Activated T-cell treated with anti-CD3 and anti-CD28 coated beads, Interleukin-2, amount 50 U/mL, for 4 hours (primary cell): Measurements from ENCODE around the gene DOK1. TPM values are rescaled to one million over a fixed set of nuclear protein-coding genes. Genes with fewer than 3 reads are reported as not detected.

Experiments
- ATAC-seq, 2 donors: fragments of 200-7000 bp; cut with Tn5 transposase; one replicate each; pipeline ENCODE4 v1.10.0; 2021
- DNase-seq: peaks from one replicate; pipeline ENCODE4 v3.0.0-alpha.2; 2020
- H3K27me3 Mint-ChIP-seq: one replicate; pipeline ENCODE4 v1.8.0; 2021; ENCODE audit warnings: low read depth, mixed read lengths
- H3K36me3 Mint-ChIP-seq: one replicate; pipeline ENCODE4 v1.8.0; 2022; ENCODE audit warnings: mixed read lengths; ENCODE audit not compliant: insufficient read depth
- H3K4me1 Mint-ChIP-seq: one replicate; pipeline ENCODE4 v1.8.0; 2021; ENCODE audit warnings: low read depth, mixed read lengths
- H3K4me3 Mint-ChIP-seq: one replicate; pipeline ENCODE4 v1.8.0; 2021; ENCODE audit warnings: mild to moderate bottlenecking, moderate library complexity, mixed read lengths
- H3K9me3 Mint-ChIP-seq: one replicate; pipeline ENCODE4 v1.8.0; 2021; ENCODE audit warnings: mixed read lengths
- total RNA-seq, 3 donors: library from RNA; stranded (reverse); gene quantifications; one replicate each; pipeline ENCODE4 v1.2.1, GENCODE V29; 2021

The DOK1 gene
- total RNA-seq, 3 donors from 2014 or later = 24.1 to 27.9 (median 25.9) TPM

DNA sequence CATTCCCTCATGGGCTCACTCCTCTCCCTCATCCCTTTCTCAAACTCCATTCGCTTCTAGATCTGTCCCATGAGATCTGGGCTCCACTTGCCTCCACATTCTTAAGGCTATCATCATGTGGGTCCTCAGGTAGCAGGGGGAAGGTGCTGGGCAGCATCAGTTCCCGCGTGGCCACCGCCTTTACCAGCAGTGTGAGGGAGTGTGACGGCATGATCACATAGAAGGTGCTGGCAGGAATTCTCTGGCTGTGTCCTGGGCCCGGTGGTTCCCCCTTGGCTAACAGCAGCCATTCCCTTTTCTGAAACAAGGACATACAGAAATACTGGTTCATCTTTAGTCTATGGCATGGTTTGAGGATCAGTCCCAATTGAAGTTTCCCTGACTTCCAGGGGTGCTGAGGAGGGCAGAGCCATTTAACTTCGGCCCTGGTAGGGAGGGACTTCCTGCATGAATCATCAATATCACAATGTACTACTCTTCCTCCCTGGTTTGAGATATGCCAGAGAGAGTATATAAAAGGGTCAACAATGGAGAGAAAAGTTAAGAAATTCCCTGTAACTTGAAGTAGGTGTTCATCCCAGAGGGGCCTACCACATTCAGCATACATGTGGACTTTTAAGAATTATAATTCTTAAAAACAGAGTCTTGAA is 7.7 kb downstream of the DOK1 start:
- DNase-seq (no peak), ATAC-seq (no peak)
- peaks cover 6% of the 10 kb centered on the region for H3K4me1 Mint-ChIP-seq
- H3K4me3 Mint-ChIP-seq = no peak overlapping the region
- H3K9me3 Mint-ChIP-seq = no peaks in the 10 kb centered on the region
- no peaks in the 10 kb centered on the region for H3K36me3 Mint-ChIP-seq
- H3K27me3 Mint-ChIP-seq = peaks cover 20% of the 10 kb centered on the region

DNA sequence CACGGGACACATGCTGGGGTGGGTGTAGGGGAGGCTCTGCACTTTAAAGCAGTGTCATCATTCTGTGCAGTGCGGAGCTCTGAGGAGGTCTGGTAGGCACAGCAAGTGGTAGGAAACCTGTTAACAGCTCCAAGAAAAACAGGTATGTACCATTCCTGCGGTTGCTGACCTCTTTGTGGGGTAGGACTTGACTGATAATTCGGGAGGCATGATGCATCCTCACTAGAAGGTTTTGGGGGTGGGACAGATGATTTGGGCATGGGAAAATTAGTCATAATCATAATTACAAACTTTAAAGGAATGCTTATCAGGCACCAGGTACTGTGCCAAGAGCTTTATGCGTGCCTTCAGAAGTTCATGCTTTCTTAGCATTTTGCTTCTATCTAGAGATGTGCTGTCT is 9.7 kb downstream of the DOK1 start:
- Mint-ChIP-seq H3K4me3 (no peak overlapping the region), H3K9me3 (no peaks in the 10 kb centered on the region), H3K4me1 (peaks cover 6% of the 10 kb centered on the region), H3K36me3 (no peaks in the 10 kb centered on the region), H3K27me3 (peaks cover 27% of the 10 kb centered on the region)
- ATAC-seq (no peak), DNase-seq (no peak)

DNA sequence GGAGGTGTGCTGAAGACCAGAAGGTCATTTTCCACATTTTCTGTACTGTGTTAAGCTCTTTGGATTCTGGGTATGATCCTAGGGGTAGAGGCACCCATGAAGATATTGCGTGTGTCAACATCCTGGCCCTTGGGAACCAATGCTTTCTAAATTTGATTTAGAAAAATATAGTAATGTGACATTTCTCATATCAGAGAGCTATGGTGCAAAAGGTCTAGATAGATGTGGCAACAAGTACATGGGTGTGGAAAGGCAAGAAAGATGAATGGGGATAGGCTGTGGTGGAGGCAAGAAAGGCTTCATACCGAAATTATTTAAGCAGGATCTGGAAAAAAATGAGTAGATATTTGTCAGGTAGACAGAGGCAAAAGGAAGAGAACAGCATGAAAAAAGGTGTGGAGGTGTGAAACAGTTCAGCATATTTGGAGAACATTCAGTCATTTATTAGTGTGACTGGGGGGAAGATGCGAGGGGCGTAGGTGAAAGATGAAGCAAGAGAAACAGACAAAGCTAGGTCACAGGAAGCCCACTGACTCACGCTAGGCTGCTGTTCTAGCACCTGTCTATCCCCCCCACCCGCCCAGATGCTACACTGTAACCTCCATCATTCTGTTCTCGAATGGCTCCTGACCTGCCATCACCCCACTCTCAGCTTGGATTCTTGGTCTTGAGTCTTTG is 11.7 kb downstream of the DOK1 start:
- Mint-ChIP-seq H3K4me3 (no peak overlapping the region), H3K9me3 (no peaks in the 10 kb centered on the region), H3K36me3 (no peaks in the 10 kb centered on the region), H3K4me1 (peaks cover 6% of the 10 kb centered on the region), H3K27me3 (peaks cover 27% of the 10 kb centered on the region)
- no peak for DNase-seq
- peak; percentile 24 to 47 for ATAC-seq

DNA sequence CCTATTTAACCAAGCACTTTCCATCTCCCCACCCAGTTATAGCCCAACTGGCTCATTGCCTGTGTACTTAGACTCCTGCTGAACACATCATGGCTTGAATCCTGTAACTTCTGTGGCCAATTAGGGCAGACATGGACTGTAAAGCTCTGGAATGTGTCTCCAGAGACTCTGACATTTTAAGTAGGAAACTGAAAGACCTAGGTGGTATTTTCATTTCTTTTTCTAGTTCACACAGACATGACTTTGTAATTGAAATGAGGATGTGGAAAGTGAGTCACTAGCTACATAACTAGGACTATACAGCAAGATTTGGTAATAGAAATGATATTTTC is 12.2 kb downstream of the DOK1 start:
- peak; percentile 56 to 64 for ATAC-seq
- Mint-ChIP-seq H3K9me3 (no peaks in the 10 kb centered on the region), H3K4me3 (no peak overlapping the region), H3K36me3 (no peaks in the 10 kb centered on the region), H3K4me1 (peaks cover 6% of the 10 kb centered on the region), H3K27me3 (peaks cover 25% of the 10 kb centered on the region)
- DNase-seq = no peak

DNA sequence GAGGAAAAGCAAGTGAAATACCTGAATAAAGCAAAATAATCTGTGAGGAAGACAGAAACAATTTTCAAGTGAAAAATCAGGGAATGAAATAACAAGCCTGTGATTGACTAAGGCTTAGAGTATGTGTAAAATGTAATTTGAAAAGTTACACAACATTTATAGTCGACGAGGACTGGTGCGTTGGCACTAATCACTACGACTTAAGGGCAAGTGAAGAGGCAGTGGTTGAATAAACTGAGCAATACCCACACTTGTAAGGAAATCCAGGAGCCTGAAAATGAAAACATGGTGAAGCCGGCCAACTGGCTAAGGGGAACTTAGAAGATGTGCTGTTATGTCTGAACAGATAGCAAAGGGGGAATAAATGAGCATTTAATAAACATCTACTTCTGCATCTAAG is 13.4 kb downstream of the DOK1 start:
- H3K4me3 Mint-ChIP-seq = no peak overlapping the region
- no peaks in the 10 kb centered on the region for H3K36me3 Mint-ChIP-seq
- peaks cover 23% of the 10 kb centered on the region for H3K27me3 Mint-ChIP-seq
- DNase-seq = no peak
- no peak for ATAC-seq
- H3K4me1 Mint-ChIP-seq = peaks cover 6% of the 10 kb centered on the region
- no peaks in the 10 kb centered on the region for H3K9me3 Mint-ChIP-seq

DNA sequence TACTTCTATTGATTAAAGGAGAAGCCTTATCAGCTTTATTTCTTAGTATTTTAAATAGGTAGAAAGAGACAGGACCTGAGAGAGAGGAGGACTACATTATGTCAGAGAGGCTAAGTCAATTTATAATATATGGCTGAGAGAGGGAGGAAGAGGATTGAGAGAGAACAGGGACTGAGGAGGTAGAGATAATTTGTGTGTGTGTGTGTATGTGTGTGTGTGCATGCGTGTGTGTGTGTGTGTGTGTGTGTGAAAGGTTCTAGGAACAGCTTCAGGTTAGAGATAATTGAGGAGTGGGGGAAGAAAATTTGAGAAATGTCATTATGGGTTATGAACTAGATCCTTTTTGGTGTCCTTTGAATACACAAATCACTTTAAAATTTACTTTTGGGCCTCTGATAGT is 15.2 kb downstream of the DOK1 start:
- Mint-ChIP-seq H3K27me3 (peaks cover 12% of the 10 kb centered on the region), H3K4me3 (no peak overlapping the region), H3K9me3 (no peaks in the 10 kb centered on the region), H3K36me3 (no peaks in the 10 kb centered on the region), H3K4me1 (peaks cover 20% of the 10 kb centered on the region)
- ATAC-seq (no peak), DNase-seq (no peak)

DNA sequence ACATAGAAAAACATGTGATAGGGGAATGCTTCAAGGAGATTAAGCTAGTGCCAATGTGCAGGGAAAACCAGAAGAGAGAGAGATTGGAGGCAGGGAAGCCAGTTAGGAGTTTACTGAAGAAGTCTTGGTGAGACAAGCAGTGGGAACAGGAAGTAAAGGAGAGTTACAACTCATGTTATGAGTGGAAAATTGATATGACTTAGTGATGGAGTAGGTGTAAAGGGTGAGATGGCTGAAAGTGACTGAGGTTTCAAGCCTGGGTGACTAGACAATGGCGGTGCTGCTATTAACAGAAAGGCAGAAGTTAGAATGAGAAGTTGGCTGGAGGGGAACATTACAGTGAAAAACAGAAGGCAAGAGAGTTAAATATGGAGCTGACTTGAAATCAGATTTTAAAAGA is 16.5 kb downstream of the DOK1 start:
- Mint-ChIP-seq H3K4me1 (peaks cover 21% of the 10 kb centered on the region), H3K36me3 (no peaks in the 10 kb centered on the region), H3K4me3 (no peak overlapping the region), H3K9me3 (no peaks in the 10 kb centered on the region), H3K27me3 (peaks cover 10% of the 10 kb centered on the region)
- DNase-seq (no peak), ATAC-seq (peak; percentile 70 to 72)

DNA sequence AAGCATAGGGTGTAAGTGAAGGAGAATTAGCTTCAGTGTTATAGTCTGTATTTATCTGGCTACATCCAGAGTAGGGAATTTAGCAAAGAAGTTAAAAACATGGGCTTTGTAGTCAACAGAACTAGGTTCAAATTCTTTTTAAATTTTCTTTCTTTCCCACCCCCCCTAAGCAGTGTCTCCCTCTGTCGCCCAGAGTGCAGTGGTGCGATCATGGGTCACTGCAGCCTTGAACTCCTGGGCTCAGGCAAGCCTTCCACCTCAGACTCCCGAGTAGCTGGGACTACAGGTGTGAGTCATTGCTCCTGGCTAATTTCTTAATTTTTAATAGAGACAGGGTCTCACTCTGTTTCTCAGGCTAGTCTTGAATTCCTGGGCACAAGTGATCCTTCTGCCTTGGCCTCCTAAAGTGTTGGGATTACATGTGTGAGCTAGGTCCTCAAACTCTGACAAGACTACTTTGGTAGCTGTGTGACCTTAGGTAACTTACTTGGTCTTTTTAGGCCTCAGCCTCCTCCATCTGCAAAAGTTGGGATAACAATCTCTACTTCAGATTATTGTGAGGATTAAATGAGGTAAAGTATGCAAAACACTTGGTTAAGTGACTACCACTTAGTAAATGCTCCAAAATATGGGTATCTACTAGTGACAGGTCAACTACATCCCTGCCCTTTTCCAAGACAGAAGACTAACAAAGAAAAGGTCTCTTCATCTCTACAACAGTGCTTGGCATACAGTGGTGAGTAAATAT is 17.8 kb downstream of the DOK1 start:
- H3K4me1 Mint-ChIP-seq = peaks cover 14% of the 10 kb centered on the region
- no peak overlapping the region for H3K4me3 Mint-ChIP-seq
- H3K27me3 Mint-ChIP-seq = peaks cover 8% of the 10 kb centered on the region
- DNase-seq (no peak), ATAC-seq (no peak)
- no peaks in the 10 kb centered on the region for H3K9me3 Mint-ChIP-seq
- H3K36me3 Mint-ChIP-seq = no peaks in the 10 kb centered on the region

DNA sequence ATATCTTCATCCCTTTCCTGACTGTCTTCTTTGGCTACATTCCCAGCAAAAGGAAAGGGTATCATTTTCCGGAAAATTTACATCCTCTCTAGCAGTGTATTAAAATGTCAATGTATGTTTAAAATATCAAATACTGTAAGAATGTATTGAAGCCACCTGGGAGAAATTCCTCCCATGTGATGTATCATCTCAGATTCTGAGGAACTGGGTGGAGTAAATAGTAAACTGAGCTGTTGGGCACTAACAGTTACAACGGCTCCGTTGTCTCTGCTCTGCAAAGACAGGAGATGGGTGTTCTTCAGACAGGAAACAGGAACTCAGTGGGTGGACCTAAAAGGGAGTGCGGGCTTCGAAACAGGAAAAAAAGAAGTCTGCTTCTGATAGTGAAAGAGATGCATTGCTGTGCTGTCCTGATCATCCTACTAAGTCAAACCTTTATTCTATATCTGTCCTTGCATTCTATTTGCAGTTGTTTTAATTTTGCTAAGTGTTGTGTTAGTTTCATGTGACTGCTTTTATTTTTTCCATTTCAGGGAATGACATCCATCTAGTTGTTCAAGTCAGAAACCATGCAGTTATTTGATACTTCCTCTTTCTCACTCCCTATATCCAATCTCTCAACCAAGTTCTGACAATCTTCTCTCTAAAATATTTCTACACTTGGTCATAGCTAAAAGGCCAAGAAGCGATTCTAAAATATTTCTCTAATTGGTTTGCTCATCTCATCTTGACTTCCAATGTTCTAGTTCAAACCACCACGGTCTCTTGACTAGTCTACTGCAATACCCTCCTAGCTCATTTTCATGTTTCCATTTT is 19.4 kb downstream of the DOK1 start:
- DNase-seq = no peak
- Mint-ChIP-seq H3K9me3 (no peaks in the 10 kb centered on the region), H3K4me3 (peak overlapping the region; percentile 38), H3K27me3 (peaks cover 2% of the 10 kb centered on the region), H3K4me1 (peaks cover 14% of the 10 kb centered on the region), H3K36me3 (no peaks in the 10 kb centered on the region)
- ATAC-seq = peak; percentile 68 to 71

DNA sequence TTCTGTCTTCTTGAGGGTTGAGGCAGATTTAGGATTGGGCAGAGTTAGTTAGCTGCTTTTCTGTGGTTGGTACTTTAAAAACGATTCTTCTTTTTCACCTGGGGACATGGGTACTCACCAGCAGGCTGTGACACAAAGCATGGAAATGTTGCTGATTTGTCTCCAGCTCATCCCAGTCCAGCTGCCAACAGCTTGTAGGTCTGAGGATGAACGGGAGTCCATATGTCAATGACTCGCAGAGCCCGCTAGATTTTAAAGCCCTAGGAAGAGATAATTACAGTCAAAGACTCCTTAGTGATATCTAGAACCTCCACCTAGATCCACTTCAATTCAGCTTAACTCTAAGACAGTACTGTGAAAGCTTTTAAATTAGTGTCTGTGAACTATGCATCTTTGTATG is 20.8 kb downstream of the DOK1 start:
- DNase-seq (no peak), ATAC-seq (no peak)
- Mint-ChIP-seq H3K36me3 (no peaks in the 10 kb centered on the region), H3K27me3 (peaks cover 11% of the 10 kb centered on the region), H3K4me1 (peaks cover 14% of the 10 kb centered on the region), H3K9me3 (no peaks in the 10 kb centered on the region), H3K4me3 (no peak overlapping the region)

DNA sequence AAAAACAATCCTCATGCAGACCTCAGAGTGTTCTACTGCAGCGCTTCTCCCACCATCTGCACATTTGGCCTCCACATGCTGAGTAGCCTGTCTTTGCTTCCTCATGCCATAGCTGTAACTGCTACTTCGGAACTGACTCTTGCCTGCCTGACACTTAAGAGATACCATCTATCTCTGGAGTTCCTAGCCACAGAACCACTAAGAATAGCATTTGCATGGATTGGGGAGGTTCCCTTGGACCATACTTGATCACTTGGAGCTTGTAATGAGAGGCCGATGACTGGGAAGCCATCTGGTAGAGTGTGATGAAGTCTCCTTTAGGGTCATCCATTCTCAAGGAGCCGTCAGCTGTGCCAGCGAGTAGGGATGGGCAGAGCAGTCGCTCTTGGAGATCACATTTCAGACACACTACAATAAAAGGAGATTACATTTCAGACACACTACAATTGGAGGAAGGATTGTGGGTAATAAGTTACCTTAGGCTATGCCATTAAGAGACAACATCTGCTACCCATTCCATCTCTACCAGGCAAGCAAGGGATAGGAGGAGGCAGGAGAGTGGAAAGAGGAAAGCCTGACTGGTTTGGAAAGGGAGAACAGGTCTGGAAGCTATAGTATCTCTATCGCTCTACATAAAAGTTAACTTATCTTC is 21.8 kb downstream of the DOK1 start:
- Mint-ChIP-seq H3K36me3 (no peaks in the 10 kb centered on the region), H3K9me3 (no peaks in the 10 kb centered on the region), H3K27me3 (peaks cover 11% of the 10 kb centered on the region), H3K4me1 (peaks cover 14% of the 10 kb centered on the region), H3K4me3 (no peak overlapping the region)
- DNase-seq = no peak
- no peak for ATAC-seq

DNA sequence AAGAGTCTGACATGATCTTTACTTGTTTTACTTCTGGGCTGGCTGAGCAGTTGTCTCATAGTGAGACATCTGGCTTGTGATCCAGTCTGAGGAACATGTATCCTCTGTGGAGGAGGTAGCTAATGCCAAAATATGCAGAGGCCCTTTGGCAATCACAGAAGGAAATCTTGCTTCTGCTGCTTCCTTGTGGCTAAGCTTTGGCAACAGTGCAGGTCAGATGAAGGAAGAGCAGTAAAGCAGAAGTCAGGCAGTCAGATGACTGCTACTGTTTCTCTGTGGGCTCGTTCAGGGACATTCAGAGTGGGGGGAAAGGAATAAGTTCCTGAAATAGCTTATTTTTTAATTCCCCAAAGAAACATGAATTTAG is 22.3 kb downstream of the DOK1 start:
- peaks cover 14% of the 10 kb centered on the region for H3K4me1 Mint-ChIP-seq
- no peak overlapping the region for H3K4me3 Mint-ChIP-seq
- ATAC-seq (no peak), DNase-seq (no peak)
- no peaks in the 10 kb centered on the region for H3K36me3 Mint-ChIP-seq
- no peaks in the 10 kb centered on the region for H3K9me3 Mint-ChIP-seq
- peaks cover 11% of the 10 kb centered on the region for H3K27me3 Mint-ChIP-seq

DNA sequence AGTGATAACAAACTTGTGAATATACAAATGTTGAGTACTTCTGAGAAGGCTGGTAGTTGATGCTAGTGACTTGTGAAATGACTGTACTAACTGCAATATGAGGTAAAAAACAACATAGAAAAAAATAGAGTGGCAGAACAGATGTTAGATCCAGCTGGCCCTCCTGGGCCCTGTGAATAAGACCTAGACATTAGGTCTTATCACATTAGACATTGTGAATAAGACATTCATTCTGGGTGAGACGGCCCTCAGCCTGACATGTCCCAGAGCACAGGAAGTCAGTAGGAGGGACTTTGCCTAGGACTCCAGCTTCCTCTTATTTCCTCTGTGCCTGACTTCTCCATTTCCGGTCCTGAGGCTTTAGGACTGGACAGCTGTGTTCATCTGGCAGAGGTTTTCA is 22.9 kb downstream of the DOK1 start:
- DNase-seq (no peak), ATAC-seq (no peak)
- H3K4me3 Mint-ChIP-seq = no peak overlapping the region
- peaks cover 14% of the 10 kb centered on the region for H3K4me1 Mint-ChIP-seq
- no peaks in the 10 kb centered on the region for H3K9me3 Mint-ChIP-seq
- H3K36me3 Mint-ChIP-seq = no peaks in the 10 kb centered on the region
- peaks cover 11% of the 10 kb centered on the region for H3K27me3 Mint-ChIP-seq

DNA sequence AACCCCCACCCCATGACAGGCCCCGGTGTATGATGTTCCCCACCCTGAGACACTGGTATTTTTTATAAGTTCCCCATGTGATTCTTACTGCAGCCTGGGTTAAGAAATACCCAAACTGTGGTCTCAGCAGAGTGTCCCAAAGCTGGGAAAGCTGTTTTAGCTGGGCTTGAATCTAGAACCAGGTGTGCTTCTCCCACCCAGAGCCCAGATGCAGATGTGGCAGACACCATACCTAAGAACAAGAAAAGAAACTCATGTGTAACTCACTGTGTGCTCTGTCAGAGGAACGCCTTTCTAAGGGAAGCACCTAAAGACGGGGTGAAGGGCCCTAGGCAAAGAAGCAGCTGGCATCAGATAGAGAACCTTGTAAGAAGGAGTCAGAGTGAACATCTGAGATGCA is 23.9 kb downstream of the DOK1 start:
- Mint-ChIP-seq H3K36me3 (no peaks in the 10 kb centered on the region), H3K27me3 (peaks cover 11% of the 10 kb centered on the region), H3K4me1 (peaks cover 14% of the 10 kb centered on the region), H3K9me3 (no peaks in the 10 kb centered on the region), H3K4me3 (no peak overlapping the region)
- ATAC-seq = no peak
- DNase-seq = no peak
